ENCODE data around the gene PHKA1.
"Not testable (repeated sequence)": the region's sequence is repeated elsewhere in the genome, so short reads cannot be mapped to it uniquely, and the experiment has no call there.

PHKA1 gene

DNA sequence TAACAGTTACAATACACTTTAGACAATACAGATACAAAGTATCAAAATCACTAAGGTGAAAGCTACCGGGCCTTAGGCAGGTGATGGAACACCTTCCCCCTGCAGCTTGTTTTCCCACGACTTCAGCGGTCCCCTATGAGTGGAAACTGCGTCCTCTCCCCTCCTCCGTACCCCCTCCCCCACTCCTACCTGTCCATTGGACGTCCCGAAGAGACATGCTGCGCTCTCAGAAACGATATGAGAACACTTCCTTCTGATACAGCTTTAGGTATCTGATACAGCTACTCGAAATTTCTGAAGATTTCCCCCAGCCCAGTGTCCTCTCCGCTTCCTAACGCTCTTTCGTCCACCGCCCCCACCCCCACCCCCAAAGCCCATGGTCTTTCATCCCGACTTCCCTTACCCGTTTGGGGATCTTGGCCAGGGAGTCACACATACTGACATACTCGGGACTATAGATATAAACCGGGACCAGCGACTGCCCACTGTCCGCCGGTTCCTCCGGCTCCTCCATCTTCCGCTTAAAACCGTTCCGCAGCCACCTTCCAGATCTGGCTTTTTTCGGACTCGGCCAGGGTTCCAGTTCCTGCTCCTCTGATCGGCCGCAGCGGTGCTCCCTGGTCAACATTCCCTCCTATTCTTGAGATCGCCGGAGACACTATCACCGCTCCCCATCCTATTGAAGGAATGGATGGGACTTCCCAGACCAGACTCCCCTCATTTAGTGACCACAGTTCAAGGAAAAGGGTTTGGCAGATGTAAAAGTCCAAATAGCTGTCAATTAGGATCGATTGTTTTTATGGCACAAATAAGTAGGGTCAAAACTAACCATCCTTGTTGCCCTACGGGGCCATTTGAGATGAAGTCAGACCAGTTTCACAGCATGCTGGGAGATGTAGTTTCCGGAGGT is 141.6 kb downstream of the PHKA1 start, which contains the start of gene HDAC8:
TSS of gene HDAC8 (minus strand) at position 596 of the 910 bp plus-strand sequence. CDS start at position 514, 82 bp downstream.
- peak; percentile 14 for DNase-seq (ENCODE audit: low read depth)

DNA sequence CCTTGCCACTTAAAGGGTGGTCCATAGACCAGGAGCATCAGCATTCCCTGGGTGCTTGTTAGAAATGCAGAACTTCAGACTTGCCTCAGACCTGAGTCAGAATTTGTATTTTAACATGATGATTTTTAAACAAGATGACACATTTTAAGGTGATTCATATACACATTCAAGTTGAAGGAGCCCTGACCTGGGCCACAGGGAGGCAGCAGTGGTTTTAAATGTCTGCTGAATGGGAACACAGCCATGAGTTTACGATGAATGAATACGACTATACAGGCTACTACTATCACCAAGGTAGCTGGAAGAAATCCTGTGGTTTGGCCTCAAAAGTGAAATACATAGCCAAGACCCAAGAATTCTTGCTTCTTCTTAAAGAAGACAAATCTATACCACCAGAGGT is 144.3 kb downstream of the PHKA1 start:
- no peak for DNase-seq (ENCODE audit: low read depth)

GRCh38 chrX:72568406-72569092 is 145.6 kb downstream of the PHKA1 start:
- DNase-seq (ENCODE audit: low read depth), result no peak

DNA sequence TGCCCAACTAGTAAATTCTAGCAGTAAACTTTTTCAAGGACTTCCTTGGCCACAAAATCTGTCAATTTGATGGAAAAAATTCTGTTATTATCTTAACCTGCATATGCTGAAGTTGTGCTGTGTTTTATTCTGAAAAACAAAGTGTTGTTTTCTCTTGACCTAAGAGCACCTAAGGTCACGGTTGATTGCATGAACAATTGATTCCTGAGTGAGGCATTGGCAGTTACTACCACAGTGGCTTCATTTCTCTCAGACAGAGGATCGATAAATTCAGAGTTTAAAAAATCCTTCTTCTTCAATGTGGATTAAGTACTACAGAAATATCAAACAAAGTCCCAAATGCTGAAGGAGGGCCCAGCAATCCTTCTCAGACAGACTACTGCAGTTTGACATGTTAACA is 147.7 kb downstream of the PHKA1 start:
- DNase-seq (ENCODE audit: low read depth), result no peak

DNA sequence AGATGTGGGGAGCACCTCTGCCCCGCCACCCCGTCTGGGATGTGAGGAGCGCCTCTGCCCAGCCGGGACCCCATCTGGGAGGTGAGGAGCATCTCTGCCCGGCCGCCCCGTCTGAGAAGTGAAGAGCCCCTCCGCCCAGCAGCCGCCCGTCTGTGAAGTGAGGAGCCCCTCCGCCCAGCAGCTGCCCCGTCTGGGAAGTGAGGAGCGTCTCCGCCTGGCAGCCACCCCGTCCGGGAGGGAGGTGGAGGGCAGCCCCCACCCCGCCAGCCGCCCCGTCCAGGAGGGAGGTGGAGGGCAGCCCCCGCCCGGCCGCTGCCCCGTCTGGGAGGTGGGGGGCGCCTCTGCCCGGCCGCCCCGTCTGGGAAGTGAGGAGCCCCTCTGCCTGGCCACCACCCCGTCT is 154.5 kb downstream of the PHKA1 start:
- not testable (repeated sequence) for DNase-seq (ENCODE audit: low read depth)

- DNase-seq (ENCODE audit: low read depth), result no peak
These were observed 159.5 kb downstream of the PHKA1 start for GRCh38 chrX:72554448-72555140.

DNA sequence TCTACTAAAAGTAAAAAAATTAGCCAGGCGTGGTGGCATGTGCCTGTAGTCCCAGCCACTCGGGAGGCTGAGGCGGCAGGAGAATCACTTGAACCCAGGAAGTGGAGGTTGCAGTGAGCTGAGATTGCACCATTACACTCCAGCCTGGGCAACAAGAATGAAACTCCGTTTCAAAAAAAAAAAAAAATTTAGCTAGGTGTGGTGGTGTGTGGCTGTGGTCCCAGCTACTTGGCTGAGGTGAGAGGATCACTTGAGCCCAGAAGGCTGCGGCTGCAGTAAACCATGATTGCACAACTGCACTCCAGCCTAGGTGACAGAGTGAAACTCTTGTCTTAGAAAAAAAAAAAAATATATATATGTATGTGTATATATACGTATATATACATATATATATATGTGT is 161.7 kb downstream of the PHKA1 start:
- not testable (repeated sequence) for DNase-seq (ENCODE audit: low read depth)

DNA sequence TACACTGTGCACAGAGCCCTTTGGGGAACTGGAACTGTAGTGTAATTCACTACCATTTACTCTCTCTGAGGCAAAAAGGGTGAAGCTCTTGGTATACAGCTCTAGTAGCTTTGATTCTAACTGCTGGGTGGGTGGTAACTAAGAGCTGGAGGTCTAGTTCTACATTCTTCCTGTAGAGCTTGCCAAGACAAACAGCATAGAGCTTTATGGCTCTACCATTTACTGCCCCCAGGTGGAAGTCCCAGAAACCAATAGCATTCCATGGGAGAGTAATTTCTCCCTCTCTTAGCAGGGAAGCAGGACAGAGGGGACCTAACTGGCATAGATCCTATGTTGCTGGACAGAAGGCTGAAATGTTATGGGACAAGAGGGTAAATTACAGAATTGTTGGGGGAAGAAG is 168.1 kb downstream of the PHKA1 start:
- no peak for DNase-seq (ENCODE audit: low read depth)

- no peak for DNase-seq (ENCODE audit: low read depth)
These were observed 173.8 kb downstream of the PHKA1 start for GRCh38 chrX:72540318-72540717.

DNA sequence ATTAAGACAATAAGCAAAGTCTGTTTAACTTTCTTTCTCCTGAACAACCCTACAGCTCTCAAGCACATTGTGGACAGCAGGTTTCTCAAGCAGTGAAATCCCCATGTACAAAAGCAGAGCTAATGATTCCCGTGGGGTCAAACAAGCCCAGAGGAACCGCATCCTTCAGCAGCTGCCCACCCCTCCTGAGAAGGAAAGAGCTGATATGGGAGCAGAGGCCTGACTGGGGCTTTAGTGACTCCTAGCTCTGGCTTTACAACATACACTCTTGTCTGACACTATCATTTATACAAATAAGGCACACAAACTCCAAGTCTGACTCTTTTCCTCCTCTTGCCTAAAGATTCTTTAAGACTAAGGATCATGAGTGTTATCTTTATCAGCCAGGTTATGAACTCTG is 174.3 kb downstream of the PHKA1 start:
- no peak for DNase-seq (ENCODE audit: low read depth)

DNA sequence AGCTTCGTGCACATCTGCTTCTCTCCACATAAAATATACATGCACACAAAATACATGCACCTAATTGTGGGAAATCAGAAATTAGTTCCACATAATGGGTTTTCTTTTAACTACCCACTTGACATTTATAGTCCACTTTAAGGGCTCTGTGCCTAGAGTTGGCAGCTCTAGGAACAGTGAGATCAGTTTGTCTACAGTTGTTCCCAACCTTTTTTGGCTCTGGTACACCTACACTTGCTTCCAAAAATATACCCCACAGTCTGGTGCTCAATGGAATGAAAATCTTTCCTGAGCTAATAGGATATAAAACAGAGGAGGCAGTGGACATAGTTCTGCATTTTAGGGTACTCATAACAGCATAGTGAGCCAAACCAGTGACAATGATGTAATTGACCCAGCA is 177.6 kb downstream of the PHKA1 start:
- no peak for DNase-seq (ENCODE audit: low read depth)

GRCh38 chrX:72532366-72532765 is 181.7 kb downstream of the PHKA1 start:
- no peak for DNase-seq (ENCODE audit: low read depth)
